ENCODE results near the gene CAD. TPM values are rescaled to one million over a fixed set of nuclear protein-coding genes. Genes with fewer than 3 reads are reported as not detected.

CAD gene
- total and polyA plus RNA-seq, 2 donors (not counting 3 experiments of a cell fraction or from before 2014, with no cell fraction given), result 60.3 to 91.4 TPM

GRCh38 chr2:27214941-27215340 lies 2.2 kb upstream of the CAD start:
- no peak for TF ChIP-seq POLR2A (IDR thresholded peaks at IDR 0.05; ENCODE audit: low read depth, low read length)
- TF ChIP-seq EZH2 (IDR thresholded peaks at IDR 0.05; ENCODE audit: borderline replicate concordance, low read depth, low read length, severe bottlenecking), result no peak
- TF ChIP-seq POLR2AphosphoS5 (IDR thresholded peaks at IDR 0.05; ENCODE audit: insufficient read depth, low read depth, low read length), result no peak
- no peak for TF ChIP-seq CTCF (IDR thresholded peaks at IDR 0.05; ENCODE audit: extremely low read depth in 1 of 2, insufficient read depth in 1 of 2, low read depth in 1 of 2, low read length in 2 of 2)
- TF ChIP-seq GATA2 (IDR thresholded peaks at IDR 0.05; ENCODE audit: insufficient read depth, insufficient read length, low read depth, low read length), result no peak
- no peak for TF ChIP-seq FOS (IDR thresholded peaks at IDR 0.05; ENCODE audit: borderline replicate concordance, insufficient read depth, low read length)
- TF ChIP-seq JUN (IDR thresholded peaks at IDR 0.05; ENCODE audit: borderline replicate concordance, insufficient read depth, insufficient read length, low read depth), result no peak
- no peak for TF ChIP-seq MAX (IDR thresholded peaks at IDR 0.05; ENCODE audit: insufficient read depth, insufficient read length)
- no peak for TF ChIP-seq MYC (IDR thresholded peaks at IDR 0.05; ENCODE audit: low read depth, low read length)
- Histone ChIP-seq H3K27me3 (ENCODE audit: control insufficient read depth in 2 of 2, insufficient read depth in 2 of 2, low read length in 2 of 2) (no peaks in the 10 kb centered on the region), H3K36me3 (ENCODE audit: control insufficient read depth in 2 of 2, extremely low read depth in 1 of 2, insufficient read depth in 2 of 2, low read length in 2 of 2) (peaks cover 0 to 2% of the 10 kb centered on the region in 2 experiments), H3K9me1 (replicated peaks; ENCODE audit: control insufficient read depth, extremely low read depth, insufficient read depth, low read length) (no peaks in the 10 kb centered on the region), H3K9ac (replicated peaks; ENCODE audit: extremely low read depth, insufficient read depth, low read length) (no peak overlapping the region), H4K20me1 (replicated peaks; ENCODE audit: control insufficient read depth, extremely low read depth, insufficient read depth, low read length) (no peaks in the 10 kb centered on the region), H3K4me2 (ENCODE audit: insufficient read depth, low read length) (no peak overlapping the region), H3K27ac (ENCODE audit: insufficient read depth, low read depth, low read length) (no peak overlapping the region), H3K4me3 (replicated peaks in 1 of 3; ENCODE audit: insufficient read depth in 1 of 3, low read depth in 1 of 3, low read length in 3 of 3) (no peak overlapping the region), H2AFZ (ENCODE audit: low read depth, low read length) (no peak overlapping the region), H3K79me2 (ENCODE audit: control insufficient read depth, insufficient read depth, low read length) (peaks cover 28% of the 10 kb centered on the region), H3K4me1 (ENCODE audit: control insufficient read depth, extremely low read depth, insufficient read depth, low read length) (peaks cover 30% of the 10 kb centered on the region), H3K9me3 (replicated peaks; ENCODE audit: control insufficient read depth, insufficient read depth, low read length) (no peaks in the 10 kb centered on the region)
- no TSS peak for BruUV-seq (replicated peaks)
- POLR2A ChIA-PET, result no interaction called here
- CTCF ChIA-PET, result no interaction called here
- dilution Hi-C loops (cut with MboI; ENCODE audit: extremely low pct_ligation_motif_present, low sequenced_read_pairs) (no loop called here), intact Hi-C loops (cut with micrococcal nuclease) (loop anchor here (5.0 kb wide), 2 partner anchors 72 to 157 kb away; partner anchors contain the start of genes EIF2B4 and SNX17)
- FAIRE-seq (no peak), DNase-seq (ENCODE audit: low read depth, low spot score) (no peak)
